Endodermal cell (in vitro differentiated cells): ENCODE measurements around the gene KLLN. TPM values are rescaled to one million over a fixed set of nuclear protein-coding genes. Genes with fewer than 3 reads are reported as not detected.

Experiments
- DNase-seq: peaks from one replicate; pipeline ENCODE4 v3.0.0-alpha.2; 2017
- H3K27ac ChIP-seq: 2 replicates; pipeline ENCODE4 v1.5.1; 2013; ENCODE audit warnings: mild to moderate bottlenecking, low read depth, low read length, moderate library complexity
- H3K27me3 ChIP-seq: 2 replicates; pipeline ENCODE4 v1.6.1; 2013; ENCODE audit warnings: mild to moderate bottlenecking, low read length, moderate library complexity; ENCODE audit not compliant: insufficient read depth, control insufficient read depth, poor library complexity, severe bottlenecking
- H3K36me3 ChIP-seq: 2 replicates; pipeline ENCODE4 v1.7.0; 2013; ENCODE audit warnings: mild to moderate bottlenecking, low read length, moderate library complexity; ENCODE audit not compliant: control insufficient read depth, insufficient read depth
- H3K4me1 ChIP-seq: one replicate; pipeline ENCODE4 v1.7.0; 2013; ENCODE audit warnings: low read length; ENCODE audit not compliant: control insufficient read depth, insufficient read depth
- H3K4me3 ChIP-seq: 2 replicates; pipeline ENCODE4 v1.5.1; 2013; ENCODE audit warnings: mild to moderate bottlenecking, low read length, moderate library complexity
- H3K9ac ChIP-seq: 2 replicates; pipeline ENCODE4 v1.6.1; 2013; ENCODE audit warnings: mild to moderate bottlenecking, low read length, moderate library complexity; ENCODE audit not compliant: poor library complexity, severe bottlenecking; ENCODE audit errors: extremely low read depth
- H3K9me3 ChIP-seq: 2 replicates; pipeline ENCODE4 v1.6.1; 2013; ENCODE audit warnings: mild to moderate bottlenecking, low read length, moderate library complexity; ENCODE audit not compliant: control insufficient read depth
- H3K27ac Mint-ChIP-seq: 2 replicates; pipeline ENCODE4 v1.8.0; 2020; ENCODE audit warnings: mixed read lengths
- H3K27me3 Mint-ChIP-seq: 2 replicates; pipeline ENCODE4 v1.8.0; 2021; ENCODE audit warnings: mild to moderate bottlenecking, mixed read lengths; ENCODE audit not compliant: insufficient read depth
- H3K36me3 Mint-ChIP-seq: 2 replicates; pipeline ENCODE4 v1.8.0; 2020; ENCODE audit warnings: low read depth, mixed read lengths
- H3K4me1 Mint-ChIP-seq: 2 replicates; pipeline ENCODE4 v1.8.0; 2020; ENCODE audit warnings: mixed read lengths
- H3K4me3 Mint-ChIP-seq: 2 replicates; pipeline ENCODE4 v1.8.0; 2020; ENCODE audit warnings: mild to moderate bottlenecking, moderate library complexity, mixed read lengths
- H3K9me3 Mint-ChIP-seq: 2 replicates; pipeline ENCODE4 v1.8.0; 2020; ENCODE audit warnings: mild to moderate bottlenecking, mixed read lengths
- WGBS, 2 experiments: methylation state at CpG; one replicate each; pipeline versions ENCODE4 v1.1.5 to v1.1.7; 2013; ENCODE audit warnings: missing lambda C conversion rate in 2 of 2, mixed read lengths in 1 of 2; ENCODE audit not compliant: insufficient coverage in 1 of 2, insufficient read length in 1 of 2; 5-methylcytosine and 5-hydroxymethylcytosine counted together
- total RNA-seq, 2 donors: library from RNA; stranded (reverse); fragmentation: NEBNext Ultra II Directional in 1 of 2; extraction: Animal tissue kit (Norgen Biotek cat#: 25700) in 1 of 2; gene quantifications; 2 replicates in 1 of 2; 3 replicates in 1 of 2; pipeline ENCODE4 v1.2.1, GENCODE V29; 2021
- TF ChIP-seq, protein P1 (sequence below): fragments of 200-600 bp; sonication (generic); conservative IDR thresholded peaks from 2 replicates; pipeline ENCODE4 v1.5.0; 2021; ENCODE audit warnings: antibody characterized with exemption, mild to moderate bottlenecking

The KLLN gene
- total RNA-seq, 2 donors from 2014 or later = 0.49 to 0.51 TPM

DNA sequence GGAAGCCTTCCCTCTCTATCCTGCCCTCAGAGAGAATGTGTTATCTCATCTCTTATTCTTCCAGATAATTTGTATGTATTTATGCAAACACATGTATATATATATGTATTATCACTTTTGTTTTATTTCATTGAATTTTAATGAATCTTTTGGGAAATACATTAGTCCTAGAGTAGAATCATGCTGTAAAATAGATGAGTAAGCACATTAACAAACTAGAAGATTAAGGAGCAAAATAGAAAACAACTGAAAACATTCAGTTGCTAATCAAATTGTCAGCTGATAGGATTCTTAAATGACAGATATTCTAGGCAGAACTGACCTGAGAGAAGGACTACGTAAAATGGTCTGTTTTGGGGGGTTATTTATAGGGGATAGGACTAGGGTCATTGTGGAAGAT lies 11.2 kb downstream of the KLLN start:
- H3K4me1 Mint-ChIP-seq = no peaks in the 10 kb centered on the region
- DNase-seq = no peak
- H3K4me3 Mint-ChIP-seq = no peak overlapping the region
- H3K4me3 ChIP-seq = no peak overlapping the region
- no peaks in the 10 kb centered on the region for H3K9me3 Mint-ChIP-seq
- H3K27ac Mint-ChIP-seq = no peak overlapping the region
- H3K9ac ChIP-seq = no peak overlapping the region
- no peaks in the 10 kb centered on the region for H3K36me3 Mint-ChIP-seq
- H3K4me1 ChIP-seq = no peaks in the 10 kb centered on the region
- 80 to 81% methylated on average over 1 of the region's 1 CpG for WGBS, 2 experiments
- H3K27me3 ChIP-seq = no peaks in the 10 kb centered on the region
- no peaks in the 10 kb centered on the region for H3K36me3 ChIP-seq
- H3K27ac ChIP-seq = no peak overlapping the region
- TF ChIP-seq, protein P1, sequence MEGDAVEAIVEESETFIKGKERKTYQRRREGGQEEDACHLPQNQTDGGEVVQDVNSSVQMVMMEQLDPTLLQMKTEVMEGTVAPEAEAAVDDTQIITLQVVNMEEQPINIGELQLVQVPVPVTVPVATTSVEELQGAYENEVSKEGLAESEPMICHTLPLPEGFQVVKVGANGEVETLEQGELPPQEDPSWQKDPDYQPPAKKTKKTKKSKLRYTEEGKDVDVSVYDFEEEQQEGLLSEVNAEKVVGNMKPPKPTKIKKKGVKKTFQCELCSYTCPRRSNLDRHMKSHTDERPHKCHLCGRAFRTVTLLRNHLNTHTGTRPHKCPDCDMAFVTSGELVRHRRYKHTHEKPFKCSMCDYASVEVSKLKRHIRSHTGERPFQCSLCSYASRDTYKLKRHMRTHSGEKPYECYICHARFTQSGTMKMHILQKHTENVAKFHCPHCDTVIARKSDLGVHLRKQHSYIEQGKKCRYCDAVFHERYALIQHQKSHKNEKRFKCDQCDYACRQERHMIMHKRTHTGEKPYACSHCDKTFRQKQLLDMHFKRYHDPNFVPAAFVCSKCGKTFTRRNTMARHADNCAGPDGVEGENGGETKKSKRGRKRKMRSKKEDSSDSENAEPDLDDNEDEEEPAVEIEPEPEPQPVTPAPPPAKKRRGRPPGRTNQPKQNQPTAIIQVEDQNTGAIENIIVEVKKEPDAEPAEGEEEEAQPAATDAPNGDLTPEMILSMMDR = no peak
- H3K27me3 Mint-ChIP-seq = no peaks in the 10 kb centered on the region
- no peaks in the 10 kb centered on the region for H3K9me3 ChIP-seq

DNA sequence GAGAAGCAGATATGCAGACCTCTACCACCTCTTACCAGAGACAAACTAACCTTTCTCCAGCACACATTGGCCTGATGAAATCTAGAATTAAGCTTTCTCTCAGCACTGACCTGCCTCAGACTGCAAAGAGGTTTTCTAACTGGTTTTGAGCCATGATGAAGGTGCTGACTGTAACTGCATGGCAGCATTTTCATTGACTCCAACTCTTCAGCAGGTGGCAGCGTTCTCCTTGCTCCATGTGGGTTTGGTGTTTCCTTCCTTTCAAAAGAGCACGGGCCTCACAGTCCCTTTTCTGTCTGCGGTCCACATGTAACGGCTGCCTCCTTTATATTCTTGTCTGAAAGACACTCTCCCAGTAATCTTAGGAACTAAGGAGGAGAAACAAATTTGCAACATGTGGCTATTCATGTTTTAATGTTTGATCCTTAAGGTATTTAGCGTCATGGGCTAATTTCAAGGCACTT lies 12.6 kb downstream of the KLLN start:
- no peak overlapping the region for H3K27ac ChIP-seq
- no peaks in the 10 kb centered on the region for H3K27me3 ChIP-seq
- no peak overlapping the region for H3K27ac Mint-ChIP-seq
- H3K9me3 ChIP-seq = no peaks in the 10 kb centered on the region
- H3K27me3 Mint-ChIP-seq = no peaks in the 10 kb centered on the region
- H3K36me3 Mint-ChIP-seq = no peaks in the 10 kb centered on the region
- 23 to 33% methylated on average over 3 to 5 of the region's 5 CpGs for WGBS, 2 experiments
- H3K4me1 ChIP-seq = no peaks in the 10 kb centered on the region
- H3K4me1 Mint-ChIP-seq = no peaks in the 10 kb centered on the region
- no peak overlapping the region for H3K4me3 Mint-ChIP-seq
- TF ChIP-seq, protein P1 = peak; percentile 80
- H3K9me3 Mint-ChIP-seq = no peaks in the 10 kb centered on the region
- peak; percentile 85 for DNase-seq
- no peaks in the 10 kb centered on the region for H3K36me3 ChIP-seq
- no peak overlapping the region for H3K4me3 ChIP-seq
- no peak overlapping the region for H3K9ac ChIP-seq

DNA sequence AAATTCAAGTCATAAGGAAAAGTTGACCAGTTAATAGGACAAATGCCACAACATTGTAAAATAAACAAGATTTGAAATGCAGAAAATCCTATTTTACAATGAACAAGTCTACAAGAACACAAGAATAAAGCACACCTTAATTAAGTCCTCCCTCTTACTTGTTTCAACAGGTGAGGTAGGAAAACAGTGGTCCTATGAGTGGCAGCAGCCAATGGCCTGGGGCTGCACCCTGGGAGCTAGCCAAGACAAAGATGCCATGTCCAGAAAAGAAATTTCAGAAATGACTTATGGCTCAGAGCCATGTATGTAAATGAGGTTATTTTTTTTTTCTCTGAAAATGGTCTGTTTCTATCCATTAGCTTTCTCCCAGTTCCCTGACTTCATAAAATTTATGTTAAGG lies 14.3 kb downstream of the KLLN start:
- Mint-ChIP-seq H3K4me3 (no peak overlapping the region), H3K4me1 (no peaks in the 10 kb centered on the region), H3K9me3 (no peaks in the 10 kb centered on the region), H3K27me3 (no peaks in the 10 kb centered on the region), H3K27ac (no peak overlapping the region), H3K36me3 (no peaks in the 10 kb centered on the region)
- TF ChIP-seq, protein P1 = no peak
- Histone ChIP-seq H3K27ac (no peak overlapping the region), H3K36me3 (no peaks in the 10 kb centered on the region), H3K4me3 (no peak overlapping the region), H3K9me3 (no peaks in the 10 kb centered on the region), H3K4me1 (no peaks in the 10 kb centered on the region), H3K27me3 (no peaks in the 10 kb centered on the region), H3K9ac (no peak overlapping the region)
- no peak for DNase-seq
